ENCODE measurements around the gene ATXN8OS. TPM values are rescaled to one million over a fixed set of nuclear protein-coding genes. Genes with fewer than 3 reads are reported as not detected.

The ATXN8OS gene
- total RNA-seq = not detected
- polyA plus RNA-seq (ENCODE audit: insufficient read depth, low read depth, low replicate concordance) = not detected
- long read RNA-seq, donor 1 = 0 reads
- long read RNA-seq, donor 2 = 0 reads

GRCh38 chr13:70107498-70108281, at the start of gene ATXN8OS:
Gene ATXN8OS (plus strand): TSS chr13:70107826.
- no peak within 1 kb of the TSS for H3K27ac ChIP-seq
- H3K36me3 ChIP-seq (ENCODE audit: low read depth, missing control alignments) = no peaks in the 10 kb centered on the region
- peak; percentile 13 for DNase-seq
- H3K4me1 ChIP-seq = no peaks in the 10 kb centered on the region
- TF ChIP-seq POLR2A (IDR thresholded peaks at IDR 0.05) (no peak), CTCF (IDR thresholded peaks at IDR 0.05) (no peak)
- no peaks in the 10 kb centered on the region for H3K9me3 ChIP-seq
- 0 to 2% methylated on average over 34 to 46 of the region's 53 CpGs for WGBS, 2 donors
- H3K27me3 ChIP-seq = no peaks in the 10 kb centered on the region
- intact Hi-C loops (cut with DNase I; ENCODE audit: low total_unique reads) = no loop called here
- peak within 1 kb of the TSS in 1 of 2 donors; percentile 17 for H3K4me3 ChIP-seq

- no peak overlapping the region for H3K4me3 ChIP-seq
- no peaks in the 10 kb centered on the region for H3K9me3 ChIP-seq
- H3K4me1 ChIP-seq = no peaks in the 10 kb centered on the region
- H3K27me3 ChIP-seq = no peaks in the 10 kb centered on the region
- H3K36me3 ChIP-seq (ENCODE audit: low read depth, missing control alignments) = no peaks in the 10 kb centered on the region
- 34 to 52% methylated on average over 4 of the region's 4 CpGs for WGBS, 2 donors
- no peak for DNase-seq
- intact Hi-C loops (cut with DNase I; ENCODE audit: low total_unique reads) = no loop called here
- no peak for TF ChIP-seq POLR2A (IDR thresholded peaks at IDR 0.05)
- no peak for TF ChIP-seq CTCF (IDR thresholded peaks at IDR 0.05)
- H3K27ac ChIP-seq = no peak overlapping the region
Observed at GRCh38 chr13:70080012-70080411, 27.6 kb upstream of the ATXN8OS start.

- intact Hi-C loops (cut with DNase I; ENCODE audit: low total_unique reads) = no loop called here
- Histone ChIP-seq H3K36me3 (ENCODE audit: low read depth, missing control alignments) (no peaks in the 10 kb centered on the region), H3K9me3 (no peaks in the 10 kb centered on the region), H3K4me1 (no peaks in the 10 kb centered on the region), H3K27ac (no peak overlapping the region), H3K4me3 (no peak overlapping the region), H3K27me3 (no peaks in the 10 kb centered on the region)
- TF ChIP-seq POLR2A (IDR thresholded peaks at IDR 0.05) (no peak), CTCF (IDR thresholded peaks at IDR 0.05) (no peak)
- no peak for DNase-seq
- 87 to 89% methylated on average over 4 of the region's 4 CpGs for WGBS, 2 donors
Observed at GRCh38 chr13:70087247-70087646, 20.4 kb upstream of the ATXN8OS start.

- 84 to 86% methylated on average over 2 of the region's 2 CpGs for WGBS, 2 donors
- Histone ChIP-seq H3K9me3 (no peaks in the 10 kb centered on the region), H3K36me3 (ENCODE audit: low read depth, missing control alignments) (no peaks in the 10 kb centered on the region), H3K27me3 (no peaks in the 10 kb centered on the region), H3K4me1 (no peaks in the 10 kb centered on the region), H3K27ac (no peak overlapping the region), H3K4me3 (no peak overlapping the region)
- intact Hi-C loops (cut with DNase I; ENCODE audit: low total_unique reads) = no loop called here
- TF ChIP-seq POLR2A (IDR thresholded peaks at IDR 0.05) (no peak), CTCF (IDR thresholded peaks at IDR 0.05) (no peak)
- DNase-seq = no peak
Observed at GRCh38 chr13:70088926-70089325, 18.7 kb upstream of the ATXN8OS start.

All from testis (tissue), 5 donors.